Trophoblast cell (in vitro differentiated cells and primary cell): ENCODE data around the gene MAP2K7.
"Not testable (repeated sequence)": the region's sequence is repeated elsewhere in the genome, so short reads cannot be mapped to it uniquely, and the experiment has no call there.

ENCODE experiments used
- DNase-seq, 2 donors: peaks; one replicate each; pipeline ENCODE4 v3.0.0-alpha.2; 2016
- H2AFZ ChIP-seq: 2 replicates; pipeline ENCODE4 v1.6.1; 2013; ENCODE audit warnings: low read length, moderate library complexity, mild to moderate bottlenecking; ENCODE audit not compliant: insufficient read depth, poor library complexity
- H2AK5ac ChIP-seq: 2 replicates; pipeline ENCODE4 v1.6.1; 2013; ENCODE audit warnings: mild to moderate bottlenecking, low read length
- H2BK120ac ChIP-seq: 2 replicates; pipeline ENCODE4 v1.6.1; 2013; ENCODE audit warnings: low read length, mild to moderate bottlenecking, moderate library complexity; ENCODE audit not compliant: insufficient read depth, poor library complexity
- H2BK12ac ChIP-seq: 2 replicates; pipeline ENCODE4 v1.6.1; 2013; ENCODE audit warnings: mild to moderate bottlenecking, low read length, moderate library complexity
- H2BK5ac ChIP-seq: 2 replicates; pipeline ENCODE4 v1.6.1; 2013; ENCODE audit warnings: low read length, low read depth, moderate library complexity, mild to moderate bottlenecking; ENCODE audit not compliant: poor library complexity
- H3K14ac ChIP-seq: 2 replicates; pipeline ENCODE4 v1.6.1; 2013; ENCODE audit warnings: mild to moderate bottlenecking, low read length
- H3K18ac ChIP-seq: 2 replicates; pipeline ENCODE4 v1.6.1; 2013; ENCODE audit warnings: mild to moderate bottlenecking, low read length
- H3K23ac ChIP-seq: 2 replicates; pipeline ENCODE4 v1.6.1; 2013; ENCODE audit warnings: low read length
- H3K27ac ChIP-seq: 2 replicates; pipeline ENCODE4 v1.5.1; 2013; ENCODE audit warnings: low read depth, mild to moderate bottlenecking, inconsistent platforms, low read length, moderate library complexity
- H3K27me3 ChIP-seq: 2 replicates; pipeline ENCODE4 v1.6.1; 2013; ENCODE audit warnings: inconsistent platforms, mild to moderate bottlenecking, low read length, moderate library complexity; ENCODE audit not compliant: insufficient read depth
- H3K36me3 ChIP-seq, 2 experiments: 1 replicate in 1 of 2; 2 replicates in 1 of 2; pipeline ENCODE4 v1.6.1; 2013; ENCODE audit warnings: low read length in 2 of 2, mild to moderate bottlenecking in 2 of 2, moderate library complexity in 1 of 2; ENCODE audit not compliant: insufficient read depth in 2 of 2, control insufficient read depth in 1 of 2
- H3K4ac ChIP-seq: 2 replicates; pipeline ENCODE4 v1.6.1; 2013; ENCODE audit warnings: low read depth, mild to moderate bottlenecking, low read length, moderate library complexity
- H3K4me1 ChIP-seq, 2 experiments: 1 replicate in 1 of 2; 2 replicates in 1 of 2; pipeline ENCODE4 v1.6.1; 2013; ENCODE audit warnings: low read length in 2 of 2, mild to moderate bottlenecking in 2 of 2, moderate library complexity in 1 of 2; ENCODE audit not compliant: insufficient read depth in 2 of 2, control insufficient read depth in 1 of 2
- H3K4me2 ChIP-seq: 2 replicates; pipeline ENCODE4 v1.6.1; 2013; ENCODE audit warnings: inconsistent platforms, mild to moderate bottlenecking, low read length, moderate library complexity
- H3K4me3 ChIP-seq: 2 replicates; pipeline ENCODE4 v1.5.1; 2013; ENCODE audit warnings: mild to moderate bottlenecking, low read depth, low read length, inconsistent platforms
- H3K79me1 ChIP-seq: one replicate; pipeline ENCODE4 v1.6.1; 2013; ENCODE audit warnings: low read length
- H3K79me2 ChIP-seq: 2 replicates; pipeline ENCODE4 v1.6.1; 2013; ENCODE audit warnings: low read length, mild to moderate bottlenecking; ENCODE audit not compliant: control insufficient read depth, insufficient read depth, poor library complexity
- H3K9ac ChIP-seq: 2 replicates; pipeline ENCODE4 v1.6.1; 2013; ENCODE audit warnings: mild to moderate bottlenecking, low read length
- H3K9me3 ChIP-seq: 2 replicates; pipeline ENCODE4 v1.6.1; 2013; ENCODE audit warnings: low read depth, mild to moderate bottlenecking, control low read depth, inconsistent platforms, low read length; ENCODE audit not compliant: insufficient read depth
- H4K12ac ChIP-seq: 2 replicates; pipeline ENCODE4 v1.6.1; 2013; ENCODE audit warnings: low read depth, mild to moderate bottlenecking, low read length, moderate library complexity
- H4K8ac ChIP-seq: 2 replicates; pipeline ENCODE4 v1.6.1; 2013; ENCODE audit warnings: low read depth, mild to moderate bottlenecking, low read length, moderate library complexity
- H4K91ac ChIP-seq: one replicate; pipeline ENCODE4 v1.6.1; 2013; ENCODE audit warnings: low read depth, mild to moderate bottlenecking, low read length, moderate library complexity
- WGBS: extraction: QIAGEN DNeasy Blood & Tissue Kit; methylation state at CpG from one replicate; pipeline ENCODE4 v1.1.7; 2013; ENCODE audit warnings: missing lambda C conversion rate; ENCODE audit not compliant: insufficient read length, insufficient coverage; ENCODE audit errors: extremely low coverage; 5-methylcytosine and 5-hydroxymethylcytosine counted together

MAP2K7 gene

DNA sequence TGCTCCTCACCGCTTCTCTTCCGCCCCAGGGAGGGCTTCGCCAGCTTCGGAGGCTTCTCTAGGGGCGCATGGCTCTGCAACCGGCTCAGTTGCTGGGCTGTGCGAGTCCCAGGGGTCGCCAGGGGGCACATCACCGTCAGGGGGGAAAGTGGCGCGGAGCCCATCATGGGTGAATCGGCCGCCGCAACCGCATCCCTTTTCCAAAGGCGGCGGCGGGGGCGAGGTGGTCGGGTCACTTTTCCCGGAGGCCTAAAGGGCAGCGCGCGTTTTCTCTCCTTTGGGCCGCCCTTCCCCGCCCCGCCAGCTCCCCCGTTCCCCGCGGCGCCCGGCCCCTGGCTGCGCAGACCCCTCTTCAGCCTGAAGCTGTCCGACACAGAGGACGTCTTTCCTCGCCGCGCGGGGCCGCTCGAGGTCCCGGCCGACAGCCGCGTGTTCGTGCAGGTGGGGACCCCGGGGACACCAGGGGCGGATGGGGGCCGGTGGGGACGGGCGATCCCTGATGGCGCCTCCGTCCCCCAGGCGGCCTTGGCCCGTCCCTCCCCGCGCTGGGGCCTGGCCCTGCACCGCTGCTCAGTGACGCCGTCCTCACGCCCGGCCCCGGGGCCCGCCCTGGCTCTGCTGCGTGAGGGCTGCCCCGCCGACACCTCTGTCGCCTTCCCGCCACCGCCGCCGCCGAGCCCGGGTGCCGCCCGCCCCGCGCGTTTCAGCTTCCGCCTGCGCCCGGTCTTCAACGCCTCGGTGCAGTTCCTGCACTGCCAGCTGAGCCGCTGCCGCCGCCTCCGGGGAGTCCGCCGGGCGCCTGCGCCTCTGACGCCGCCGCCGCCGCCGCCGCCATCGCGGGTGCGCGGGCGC is 12.7 kb downstream of the MAP2K7 start:
- Histone ChIP-seq H3K14ac (no peak overlapping the region), H4K91ac (no peak overlapping the region), H3K79me2 (peaks cover 2% of the 10 kb centered on the region), H3K4me3 (no peak overlapping the region), H3K9me3 (peaks cover 7% of the 10 kb centered on the region), H3K27ac (no peak overlapping the region), H3K23ac (no peak overlapping the region), H2AK5ac (no peak overlapping the region), H3K79me1 (peaks cover 2% of the 10 kb centered on the region), H3K4me1 (peaks cover 16 to 23% of the 10 kb centered on the region in 2 experiments), H2AFZ (no peak overlapping the region), H3K4me2 (peak overlapping the region; percentile 52), H2BK12ac (no peak overlapping the region), H2BK120ac (no peak overlapping the region), H2BK5ac (no peak overlapping the region), H4K12ac (no peak overlapping the region), H3K9ac (no peak overlapping the region), H3K36me3 (peaks cover 14 to 20% of the 10 kb centered on the region in 2 experiments), H4K8ac (peak overlapping the region; percentile 23), H3K4ac (no peak overlapping the region), H3K18ac (no peak overlapping the region), H3K27me3 (peaks cover 31% of the 10 kb centered on the region)
- peak in 1 of 2 donors; percentile 62 for DNase-seq
- WGBS = no CpG with 5 or more reads among the region's 104 CpGs

DNA sequence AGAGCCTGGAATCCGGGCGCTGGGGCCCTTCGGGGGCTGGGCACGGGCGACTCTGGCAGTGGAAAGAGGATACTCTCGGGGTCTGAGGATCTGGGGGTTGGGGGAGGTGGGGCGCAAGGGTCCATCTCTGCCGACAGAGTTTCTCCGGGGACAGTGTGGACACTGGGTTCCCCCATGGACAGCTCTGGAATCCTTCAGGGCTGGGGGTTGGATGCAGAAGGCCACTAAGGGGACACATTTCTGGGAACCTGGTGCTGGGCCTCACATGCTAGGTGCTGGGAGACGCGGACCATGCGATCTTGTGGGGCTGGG is 13.2 kb downstream of the MAP2K7 start:
- Histone ChIP-seq H3K79me1 (peaks cover 2% of the 10 kb centered on the region), H4K12ac (no peak overlapping the region), H4K8ac (no peak overlapping the region), H3K4me1 (peaks cover 16 to 23% of the 10 kb centered on the region in 2 experiments), H3K4me3 (no peak overlapping the region), H4K91ac (no peak overlapping the region), H3K23ac (no peak overlapping the region), H2AFZ (no peak overlapping the region), H3K27ac (no peak overlapping the region), H3K14ac (no peak overlapping the region), H2BK120ac (no peak overlapping the region), H3K4me2 (peak overlapping the region; percentile 52), H3K9me3 (peaks cover 7% of the 10 kb centered on the region), H2BK12ac (no peak overlapping the region), H2AK5ac (no peak overlapping the region), H3K36me3 (peaks cover 12 to 18% of the 10 kb centered on the region in 2 experiments), H3K79me2 (peaks cover 2% of the 10 kb centered on the region), H3K4ac (no peak overlapping the region), H3K27me3 (peaks cover 31% of the 10 kb centered on the region), H3K9ac (no peak overlapping the region), H2BK5ac (no peak overlapping the region), H3K18ac (no peak overlapping the region)
- WGBS = no CpG with 5 or more reads among the region's 12 CpGs
- DNase-seq = no peak

DNA sequence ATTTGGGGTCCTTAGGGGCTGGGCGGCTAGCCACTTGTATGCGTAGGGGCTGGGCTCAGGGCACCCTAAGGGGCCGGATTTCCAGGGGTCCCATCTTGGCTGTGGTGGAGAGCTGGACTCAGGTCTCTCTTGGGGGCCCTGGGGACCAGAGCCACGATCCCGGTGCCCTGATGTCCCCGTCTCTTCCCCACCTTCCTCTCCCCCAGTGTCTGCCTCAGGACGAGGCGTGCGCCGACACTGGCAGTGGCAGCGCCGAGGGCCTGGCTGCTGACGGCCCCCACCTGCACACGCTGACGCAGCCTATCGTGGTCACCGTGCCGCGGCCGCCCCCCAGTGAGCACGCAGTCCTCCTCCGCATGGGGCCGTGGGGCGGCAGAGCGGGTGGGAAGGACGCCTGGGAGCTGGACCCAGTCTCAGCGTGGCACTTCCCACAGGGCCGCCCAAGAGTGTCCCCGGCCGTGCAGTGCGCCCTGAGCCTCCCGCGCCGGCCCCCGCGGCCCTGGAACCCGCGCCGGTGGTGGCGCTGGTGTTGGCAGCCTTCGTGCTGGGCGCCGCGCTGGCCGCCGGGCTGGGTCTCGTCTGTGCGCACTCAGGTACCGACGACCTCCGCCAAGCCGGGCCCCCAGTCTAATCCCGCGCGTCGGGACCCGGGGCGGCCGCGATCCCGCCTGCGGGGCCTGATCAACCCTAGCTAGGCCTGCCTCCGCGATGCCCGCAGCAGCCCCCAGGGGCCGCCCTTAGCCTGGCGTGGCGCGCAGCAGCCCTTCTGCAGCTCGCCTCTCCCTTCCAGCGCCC is 13.8 kb downstream of the MAP2K7 start:
- Histone ChIP-seq H3K27ac (no peak overlapping the region), H2BK5ac (no peak overlapping the region), H4K8ac (peak overlapping the region; percentile 19), H3K14ac (no peak overlapping the region), H3K4me1 (peaks cover 16 to 23% of the 10 kb centered on the region in 2 experiments), H2AFZ (peak overlapping the region; percentile 17), H2BK120ac (no peak overlapping the region), H3K4me3 (peak overlapping the region; percentile 63), H3K27me3 (peaks cover 31% of the 10 kb centered on the region), H2AK5ac (no peak overlapping the region), H4K91ac (no peak overlapping the region), H3K79me2 (peaks cover 2% of the 10 kb centered on the region), H3K9me3 (peaks cover 7% of the 10 kb centered on the region), H3K79me1 (peaks cover 2% of the 10 kb centered on the region), H3K36me3 (peaks cover 13 to 19% of the 10 kb centered on the region in 2 experiments), H4K12ac (peak overlapping the region; percentile 17), H3K9ac (no peak overlapping the region), H3K4me2 (peak overlapping the region; percentile 52), H3K18ac (no peak overlapping the region), H3K23ac (no peak overlapping the region), H2BK12ac (no peak overlapping the region), H3K4ac (no peak overlapping the region)
- WGBS = no CpG with 5 or more reads among the region's 71 CpGs
- DNase-seq = peak; percentile 78 to 84

DNA sequence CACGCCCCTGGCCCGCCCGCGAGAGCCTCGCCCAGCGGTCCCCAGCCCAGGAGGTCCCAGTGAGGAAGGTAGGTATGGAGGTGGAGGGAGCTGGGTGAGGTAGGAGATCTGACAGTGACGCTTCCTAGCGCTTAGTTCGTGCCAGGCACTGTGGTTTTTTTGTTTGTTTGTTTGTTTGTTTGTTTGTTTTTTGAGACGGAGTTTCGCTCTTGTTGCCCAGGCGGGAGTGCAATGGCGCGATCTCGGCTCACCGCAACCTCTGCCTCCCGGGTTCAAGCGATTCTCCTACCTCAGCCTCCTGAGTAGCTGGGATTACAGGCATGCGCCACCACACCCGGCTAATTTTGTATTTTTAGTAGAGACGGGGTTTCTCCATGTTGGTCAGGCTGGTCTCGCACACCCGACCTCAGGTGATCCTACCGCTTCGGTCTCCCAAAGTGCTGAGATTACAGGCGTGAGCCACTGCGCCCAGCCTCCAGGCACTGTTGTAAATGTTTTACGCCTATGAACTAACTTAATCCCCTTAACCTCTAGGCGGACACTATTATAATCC is 14.5 kb downstream of the MAP2K7 start:
- H2BK5ac ChIP-seq, H3K23ac ChIP-seq, DNase-seq, H3K4me3 ChIP-seq, H3K18ac ChIP-seq, H3K4ac ChIP-seq, H3K27ac ChIP-seq, H3K79me2 ChIP-seq, H4K12ac ChIP-seq, H3K9me3 ChIP-seq, H2BK120ac ChIP-seq, H2BK12ac ChIP-seq, H3K14ac ChIP-seq, H3K79me1 ChIP-seq, H4K91ac ChIP-seq, H4K8ac ChIP-seq, H2AK5ac ChIP-seq, H3K9ac ChIP-seq: not testable (repeated sequence)
- peak overlapping the region; percentile 17 for H2AFZ ChIP-seq
- peaks cover 16 to 23% of the 10 kb centered on the region in 2 experiments for H3K4me1 ChIP-seq
- peak overlapping the region; percentile 52 for H3K4me2 ChIP-seq
- WGBS = no CpG with 5 or more reads among the region's 29 CpGs
- H3K36me3 ChIP-seq = peaks cover 16 to 21% of the 10 kb centered on the region in 2 experiments
- H3K27me3 ChIP-seq = peaks cover 31% of the 10 kb centered on the region
